ENCODE measurements around the gene CPVL. TPM values are rescaled to one million over a fixed set of nuclear protein-coding genes. Genes with fewer than 3 reads are reported as not detected.
A peak's percentile ranks its signal among the peaks of the same experiment; 100 is the strongest.

Gene CPVL
- total RNA-seq, 2 experiments from 2014 or later, result not detected

- no peaks in the 10 kb centered on the region for H3K36me3 Mint-ChIP-seq (ENCODE audit: low read depth)
- TF ChIP-seq CTCF (IDR thresholded peaks at IDR 0.05), result no peak
- ATAC-seq (no peak), DNase-seq (no peak)
- CTCF ChIA-PET, result interaction anchor here (1.0 to 1.9 kb wide), 4 partner anchors 11 to 296 kb away, joined by 3 to 6 read pairs (median 4); no protein-coding TSS in a partner anchor
- no peaks in the 10 kb centered on the region for H3K9me3 Mint-ChIP-seq
- POLR2A ChIA-PET, result no interaction called here
- intact Hi-C loops (cut with micrococcal nuclease), result loop anchor here (5.0 kb wide), 1 partner anchor 295 kb away; no protein-coding TSS in a partner anchor
- no peak overlapping the region for H3K27ac Mint-ChIP-seq
- no peak overlapping the region for H3K4me3 Mint-ChIP-seq
- H3K4me1 Mint-ChIP-seq (ENCODE audit: low read depth), result peaks cover 11% of the 10 kb centered on the region
- peaks cover 9% of the 10 kb centered on the region for H3K27me3 Mint-ChIP-seq
These were observed 33.6 kb downstream of the CPVL start for GRCh38 chr7:29112721-29113120.

GRCh38 chr7:29109899-29110298 is 36.4 kb downstream of the CPVL start:
- Mint-ChIP-seq H3K27me3 (peaks cover 4% of the 10 kb centered on the region), H3K9me3 (no peaks in the 10 kb centered on the region), H3K4me1 (ENCODE audit: low read depth) (peaks cover 11% of the 10 kb centered on the region), H3K36me3 (ENCODE audit: low read depth) (no peaks in the 10 kb centered on the region), H3K4me3 (no peak overlapping the region), H3K27ac (no peak overlapping the region)
- intact Hi-C loops (cut with micrococcal nuclease), result loop anchor here (5.0 to 10.0 kb wide), 2 partner anchors 155 to 297 kb away; partner anchors contain the start of gene TRIL
- ATAC-seq (no peak), DNase-seq (no peak)
- POLR2A ChIA-PET, result no interaction called here
- no peak for TF ChIP-seq CTCF (IDR thresholded peaks at IDR 0.05)
- CTCF ChIA-PET, result interaction anchor here (1.0 to 16.3 kb wide), 2 partner anchors 80 to 186 kb away, joined by 3 to 331 read pairs; no protein-coding TSS in a partner anchor

- ATAC-seq (no peak), DNase-seq (no peak)
- Mint-ChIP-seq H3K9me3 (no peaks in the 10 kb centered on the region), H3K27me3 (peaks cover 4% of the 10 kb centered on the region), H3K36me3 (ENCODE audit: low read depth) (no peaks in the 10 kb centered on the region), H3K4me3 (no peak overlapping the region), H3K4me1 (ENCODE audit: low read depth) (peaks cover 11% of the 10 kb centered on the region), H3K27ac (no peak overlapping the region)
- CTCF ChIA-PET, result interaction anchor here (1.0 to 16.3 kb wide), 3 partner anchors 80 to 185 kb away, joined by 3 to 331 read pairs (median 10); no protein-coding TSS in a partner anchor
- TF ChIP-seq CTCF (IDR thresholded peaks at IDR 0.05), result no peak
- intact Hi-C loops (cut with micrococcal nuclease), result loop anchor here (10.0 kb wide), 1 partner anchor 155 kb away; the partner anchor contains the start of gene TRIL
- POLR2A ChIA-PET, result no interaction called here
These were observed 37.0 kb downstream of the CPVL start for GRCh38 chr7:29109358-29109757.

- H3K9me3 Mint-ChIP-seq, result no peaks in the 10 kb centered on the region
- TF ChIP-seq CTCF (IDR thresholded peaks at IDR 0.05), result no peak
- ChIA-PET POLR2A (no interaction called here), CTCF (interaction anchor here (0.6 to 16.3 kb wide), 30 partner anchors 10 to 448 kb away, joined by 3 to 331 read pairs (median 4); partner anchors contain the start of gene TRIL)
- intact Hi-C loops (cut with micrococcal nuclease), result loop anchor here (10.0 kb wide), 1 partner anchor 152 kb away; the partner anchor contains the start of gene TRIL
- H3K27ac Mint-ChIP-seq, result no peak overlapping the region
- ATAC-seq, result no peak
- H3K4me1 Mint-ChIP-seq (ENCODE audit: low read depth), result no peaks in the 10 kb centered on the region
- no peak overlapping the region for H3K4me3 Mint-ChIP-seq
- no peaks in the 10 kb centered on the region for H3K36me3 Mint-ChIP-seq (ENCODE audit: low read depth)
- peaks cover 4% of the 10 kb centered on the region for H3K27me3 Mint-ChIP-seq
- DNase-seq, result no peak
These were observed 39.3 kb downstream of the CPVL start for GRCh38 chr7:29107056-29107455.

GRCh38 chr7:29106669-29106988 is 39.7 kb downstream of the CPVL start:
- ChIA-PET POLR2A (no interaction called here), CTCF (interaction anchor here (0.6 to 16.3 kb wide), 30 partner anchors 9 to 447 kb away, joined by 3 to 331 read pairs (median 4); partner anchors contain the start of gene TRIL)
- H3K4me3 Mint-ChIP-seq, result no peak overlapping the region
- TF ChIP-seq CTCF (IDR thresholded peaks at IDR 0.05), result peak; percentile 18
- no peak overlapping the region for H3K27ac Mint-ChIP-seq
- H3K9me3 Mint-ChIP-seq, result no peaks in the 10 kb centered on the region
- no peaks in the 10 kb centered on the region for H3K36me3 Mint-ChIP-seq (ENCODE audit: low read depth)
- ATAC-seq (no peak), DNase-seq (no peak)
- peaks cover 4% of the 10 kb centered on the region for H3K27me3 Mint-ChIP-seq
- no peaks in the 10 kb centered on the region for H3K4me1 Mint-ChIP-seq (ENCODE audit: low read depth)
- intact Hi-C loops (cut with micrococcal nuclease), result loop anchor here (10.0 kb wide), 1 partner anchor 152 kb away; the partner anchor contains the start of gene TRIL

Measured in activated CD8-positive, alpha-beta T cell treated with anti-CD3 and anti-CD28 coated beads for 36 hours (primary cell).